SK-N-SH (cell line): ENCODE measurements around the gene KRT33B. TPM values are rescaled to one million over a fixed set of nuclear protein-coding genes. Genes with fewer than 3 reads are reported as not detected.

ENCODE experiments used
- CTCF ChIA-PET: fragments of 300-600, 350-600 bp; formaldehyde crosslinking; extraction: SDS; loops from one replicate; lab custom pipeline; 2021; lab: Yijun Ruan, JAX
- POLR2A ChIA-PET: fragments of 350-600 bp; sonication (Branson Sonifier 250); formaldehyde crosslinking; extraction: SDS; loops from one replicate; lab custom pipeline; 2020; ENCODE audit warnings: antibody characterized with exemption, inconsistent platforms; lab: Yijun Ruan, JAX
- DNase-seq: peaks from one replicate; pipeline ENCODE4 v3.0.0; 2012
- H2AFZ ChIP-seq: fragments of 200-600 bp; sonication (generic); 2 replicates; pipeline ENCODE4 v1.8.1; 2016; ENCODE audit warnings: antibody characterized with exemption, mild to moderate bottlenecking, low read depth
- H3F3A ChIP-seq: fragments of 200-600 bp; sonication (generic); replicated peaks from 2 replicates; pipeline ENCODE3; 2016; ENCODE audit warnings: antibody characterized with exemption, mild to moderate bottlenecking; ENCODE audit not compliant: insufficient read depth
- H3K27ac ChIP-seq, 2 experiments: fragments of 200-500 bp in 1 of 2; fragments of 200-600 bp in 1 of 2; sonication (Bioruptor generic) in 1 of 2; sonication (generic), shearing (Covaris generic) in 1 of 2; 2 replicates each; pipeline versions ENCODE4 v1.5.1 to v1.6.1; 2014 to 2016; ENCODE audit warnings: low read depth in 2 of 2, inconsistent platforms in 1 of 2, low read length in 1 of 2, mild to moderate bottlenecking in 1 of 2, mixed read lengths in 1 of 2
- H3K27me3 ChIP-seq: fragments of 200-600 bp; sonication (generic), shearing (Covaris generic); 2 replicates; pipeline ENCODE4 v1.6.1; 2016; ENCODE audit warnings: mixed run types; ENCODE audit not compliant: insufficient read depth
- H3K36me3 ChIP-seq, 2 experiments: fragments of 200-500 bp in 1 of 2; fragments of 200-600 bp in 1 of 2; sonication (Bioruptor generic) in 1 of 2; sonication (generic) in 1 of 2; replicated peaks in 1 of 2; 2 replicates each; pipeline versions ENCODE3 to v1.5.1; 2014 to 2016; ENCODE audit warnings: low read length in 1 of 2, mild to moderate bottlenecking in 1 of 2; ENCODE audit not compliant: insufficient read depth in 2 of 2, control insufficient read depth in 1 of 2
- H3K4me1 ChIP-seq, 2 experiments: fragments of 200-500 bp in 1 of 2; fragments of 200-600 bp in 1 of 2; sonication (Bioruptor generic) in 1 of 2; sonication (generic), shearing (Covaris generic) in 1 of 2; 2 replicates each; pipeline versions ENCODE4 v1.5.1 to v1.6.1; 2014 to 2016; ENCODE audit warnings: low read depth in 1 of 2, low read length in 1 of 2, mixed run types in 1 of 2; ENCODE audit not compliant: insufficient read depth in 2 of 2, control insufficient read depth in 1 of 2
- H3K4me2 ChIP-seq: fragments of 200-600 bp; sonication (generic), shearing (Covaris generic); 2 replicates; pipeline ENCODE4 v1.6.1; 2017; ENCODE audit warnings: mixed run types
- H3K4me3 ChIP-seq, 2 experiments: fragments of 200-500 bp in 1 of 2; fragments of 200-600 bp in 1 of 2; sonication (Bioruptor generic) in 1 of 2; sonication (generic), shearing (Covaris generic) in 1 of 2; 2 replicates each; pipeline versions ENCODE4 v1.5.1 to v1.8.1; 2014 to 2016; ENCODE audit warnings: low read depth in 2 of 2, inconsistent platforms in 1 of 2, low read length in 1 of 2, mild to moderate bottlenecking in 1 of 2, mixed read lengths in 1 of 2, moderate library complexity in 1 of 2
- H3K79me2 ChIP-seq: fragments of 200-600 bp; sonication (generic); 2 replicates; pipeline ENCODE4 v1.8.1; 2017; ENCODE audit warnings: mild to moderate bottlenecking; ENCODE audit not compliant: insufficient read depth
- H3K9ac ChIP-seq: fragments of 200-600 bp; sonication (generic); 2 replicates; pipeline ENCODE4 v1.6.1; 2017; ENCODE audit warnings: mixed run types
- H3K9me2 ChIP-seq: fragments of 200-600 bp; sonication (generic); 2 replicates; pipeline ENCODE4 v1.6.1; 2017; ENCODE audit warnings: mixed run types
- H3K9me3 ChIP-seq: fragments of 200-600 bp; sonication (generic); 2 replicates; pipeline ENCODE4 v1.6.1; 2017; ENCODE audit warnings: mixed run types, mild to moderate bottlenecking, moderate library complexity
- H4K20me1 ChIP-seq: fragments of 200-600 bp; sonication (generic); 2 replicates; pipeline ENCODE4 v1.6.1; 2017; ENCODE audit warnings: mild to moderate bottlenecking, mixed run types; ENCODE audit not compliant: insufficient read depth
- EZH2phosphoT487 ChIP-seq: fragments of 200-600 bp; sonication (generic); IDR thresholded peaks from 2 replicates; pipeline ENCODE4 v1.6.1; 2017; ENCODE audit warnings: low read depth, mixed run types, mild to moderate bottlenecking, antibody characterized with exemption, moderate library complexity, borderline replicate concordance
- FOXJ3 ChIP-seq: sonication (generic); formaldehyde crosslinking; IDR thresholded peaks from 2 replicates; pipeline ENCODE4 v1.5.1; 2020; ENCODE audit warnings: mild to moderate bottlenecking, missing genetic modification reagents
- FOXM1 ChIP-seq: IDR thresholded peaks from 2 replicates; pipeline ENCODE4 v1.4.0; 2012; ENCODE audit warnings: low read depth, mild to moderate bottlenecking
- GABPA ChIP-seq: IDR thresholded peaks from 2 replicates; pipeline ENCODE4 v1.4.0; 2012; ENCODE audit warnings: low read depth, mild to moderate bottlenecking
- NFIC ChIP-seq: IDR thresholded peaks from 2 replicates; pipeline ENCODE4 v1.4.0; 2012; ENCODE audit warnings: borderline replicate concordance
- POLR2AphosphoS5 ChIP-seq: IDR thresholded peaks from 2 replicates; pipeline ENCODE4 v1.6.1; 2012; ENCODE audit warnings: low read depth, low read length
- SMC3 ChIP-seq: IDR thresholded peaks from 2 replicates; pipeline ENCODE4 v1.6.1; 2012; ENCODE audit warnings: low read depth, low read length, improper control_type of control experiment
- WGBS: methylation state at CpG from one replicate; pipeline ENCODE4 v1.1.6; 2017; ENCODE audit warnings: low lambda C conversion rate; 5-methylcytosine and 5-hydroxymethylcytosine counted together
- polyA plus RNA-seq, 3 experiments: library from polyadenylated mRNA; depleted of rRNA; stranded (reverse); fragments of >200 nt; gene quantifications; 2 replicates each; pipeline ENCODE4 v1.2.3, GENCODE V29; 2012
- TF ChIP-seq, protein P1 (sequence below): IDR thresholded peaks from 2 replicates; pipeline ENCODE4 v1.6.1; 2012; ENCODE audit warnings: mild to moderate bottlenecking, low read depth, low read length, moderate library complexity
- TF ChIP-seq, protein P2 (sequence below): fragments of 150-350 bp; IDR thresholded peaks from 2 replicates; pipeline ENCODE4 v1.6.1; 2016; ENCODE audit warnings: mild to moderate bottlenecking, low read depth, low read length
- TF ChIP-seq, protein P3 (sequence below): IDR thresholded peaks from 2 replicates; pipeline ENCODE4 v1.4.0; 2012; ENCODE audit warnings: low read depth, borderline replicate concordance
- TF ChIP-seq, protein P4 (sequence below): IDR thresholded peaks from 2 replicates; pipeline ENCODE4 v1.4.0; 2012; ENCODE audit warnings: low read depth, borderline replicate concordance
- TF ChIP-seq, protein P5 (sequence below): IDR thresholded peaks from 2 replicates; pipeline ENCODE4; 2012

The KRT33B gene
- polyA plus RNA-seq, 1 of the 3 experiments (the other 2 are of a cell fraction): 0.08 TPM

DNA sequence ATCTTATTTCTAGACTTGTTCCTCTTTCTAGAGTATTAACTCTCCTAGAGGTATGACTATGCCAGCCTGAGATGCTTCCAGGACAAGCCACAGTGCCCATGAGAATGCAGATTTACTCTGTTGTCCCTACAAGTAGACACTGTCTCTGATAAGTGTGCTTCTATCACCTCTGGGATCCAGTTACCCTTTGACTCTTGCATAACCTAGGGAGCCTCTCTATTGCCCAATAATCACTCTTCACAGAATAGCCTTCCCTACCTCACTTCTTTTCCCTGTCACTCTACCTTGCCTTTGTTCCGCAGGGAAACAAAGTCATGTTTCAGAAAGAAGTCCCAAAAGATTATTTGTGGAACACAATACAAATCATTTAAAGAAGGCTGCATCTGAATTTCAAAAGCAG lies 14.1 kb upstream of the KRT33B start:
- Histone ChIP-seq H4K20me1 (no peaks in the 10 kb centered on the region), H3K4me1 (no peaks in the 10 kb centered on the region), H3K9me2 (no peaks in the 10 kb centered on the region), H3K4me3 (no peak overlapping the region), H3K36me3 (no peaks in the 10 kb centered on the region), H2AFZ (no peak overlapping the region), H3K9ac (no peak overlapping the region), H3K27me3 (no peaks in the 10 kb centered on the region), H3F3A (no peaks in the 10 kb centered on the region), H3K27ac (no peak overlapping the region), H3K9me3 (no peaks in the 10 kb centered on the region), H3K79me2 (no peaks in the 10 kb centered on the region), H3K4me2 (no peak overlapping the region)
- ChIA-PET POLR2A (no interaction called here), CTCF (no interaction called here)
- TF ChIP-seq FOXJ3 (CRISPR knock-in tag) (no peak), NFIC (no peak), GABPA (no peak), EZH2phosphoT487 (no peak), SMC3 (no peak), FOXM1 (no peak), POLR2AphosphoS5 (no peak)
- TF ChIP-seq, protein P1, sequence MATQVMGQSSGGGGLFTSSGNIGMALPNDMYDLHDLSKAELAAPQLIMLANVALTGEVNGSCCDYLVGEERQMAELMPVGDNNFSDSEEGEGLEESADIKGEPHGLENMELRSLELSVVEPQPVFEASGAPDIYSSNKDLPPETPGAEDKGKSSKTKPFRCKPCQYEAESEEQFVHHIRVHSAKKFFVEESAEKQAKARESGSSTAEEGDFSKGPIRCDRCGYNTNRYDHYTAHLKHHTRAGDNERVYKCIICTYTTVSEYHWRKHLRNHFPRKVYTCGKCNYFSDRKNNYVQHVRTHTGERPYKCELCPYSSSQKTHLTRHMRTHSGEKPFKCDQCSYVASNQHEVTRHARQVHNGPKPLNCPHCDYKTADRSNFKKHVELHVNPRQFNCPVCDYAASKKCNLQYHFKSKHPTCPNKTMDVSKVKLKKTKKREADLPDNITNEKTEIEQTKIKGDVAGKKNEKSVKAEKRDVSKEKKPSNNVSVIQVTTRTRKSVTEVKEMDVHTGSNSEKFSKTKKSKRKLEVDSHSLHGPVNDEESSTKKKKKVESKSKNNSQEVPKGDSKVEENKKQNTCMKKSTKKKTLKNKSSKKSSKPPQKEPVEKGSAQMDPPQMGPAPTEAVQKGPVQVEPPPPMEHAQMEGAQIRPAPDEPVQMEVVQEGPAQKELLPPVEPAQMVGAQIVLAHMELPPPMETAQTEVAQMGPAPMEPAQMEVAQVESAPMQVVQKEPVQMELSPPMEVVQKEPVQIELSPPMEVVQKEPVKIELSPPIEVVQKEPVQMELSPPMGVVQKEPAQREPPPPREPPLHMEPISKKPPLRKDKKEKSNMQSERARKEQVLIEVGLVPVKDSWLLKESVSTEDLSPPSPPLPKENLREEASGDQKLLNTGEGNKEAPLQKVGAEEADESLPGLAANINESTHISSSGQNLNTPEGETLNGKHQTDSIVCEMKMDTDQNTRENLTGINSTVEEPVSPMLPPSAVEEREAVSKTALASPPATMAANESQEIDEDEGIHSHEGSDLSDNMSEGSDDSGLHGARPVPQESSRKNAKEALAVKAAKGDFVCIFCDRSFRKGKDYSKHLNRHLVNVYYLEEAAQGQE: no peak
- TF ChIP-seq, protein P2, sequence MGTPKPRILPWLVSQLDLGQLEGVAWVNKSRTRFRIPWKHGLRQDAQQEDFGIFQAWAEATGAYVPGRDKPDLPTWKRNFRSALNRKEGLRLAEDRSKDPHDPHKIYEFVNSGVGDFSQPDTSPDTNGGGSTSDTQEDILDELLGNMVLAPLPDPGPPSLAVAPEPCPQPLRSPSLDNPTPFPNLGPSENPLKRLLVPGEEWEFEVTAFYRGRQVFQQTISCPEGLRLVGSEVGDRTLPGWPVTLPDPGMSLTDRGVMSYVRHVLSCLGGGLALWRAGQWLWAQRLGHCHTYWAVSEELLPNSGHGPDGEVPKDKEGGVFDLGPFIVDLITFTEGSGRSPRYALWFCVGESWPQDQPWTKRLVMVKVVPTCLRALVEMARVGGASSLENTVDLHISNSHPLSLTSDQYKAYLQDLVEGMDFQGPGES: no peak
- TF ChIP-seq, protein P3, sequence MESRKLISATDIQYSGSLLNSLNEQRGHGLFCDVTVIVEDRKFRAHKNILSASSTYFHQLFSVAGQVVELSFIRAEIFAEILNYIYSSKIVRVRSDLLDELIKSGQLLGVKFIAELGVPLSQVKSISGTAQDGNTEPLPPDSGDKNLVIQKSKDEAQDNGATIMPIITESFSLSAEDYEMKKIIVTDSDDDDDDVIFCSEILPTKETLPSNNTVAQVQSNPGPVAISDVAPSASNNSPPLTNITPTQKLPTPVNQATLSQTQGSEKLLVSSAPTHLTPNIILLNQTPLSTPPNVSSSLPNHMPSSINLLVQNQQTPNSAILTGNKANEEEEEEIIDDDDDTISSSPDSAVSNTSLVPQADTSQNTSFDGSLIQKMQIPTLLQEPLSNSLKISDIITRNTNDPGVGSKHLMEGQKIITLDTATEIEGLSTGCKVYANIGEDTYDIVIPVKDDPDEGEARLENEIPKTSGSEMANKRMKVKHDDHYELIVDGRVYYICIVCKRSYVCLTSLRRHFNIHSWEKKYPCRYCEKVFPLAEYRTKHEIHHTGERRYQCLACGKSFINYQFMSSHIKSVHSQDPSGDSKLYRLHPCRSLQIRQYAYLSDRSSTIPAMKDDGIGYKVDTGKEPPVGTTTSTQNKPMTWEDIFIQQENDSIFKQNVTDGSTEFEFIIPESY: no peak
- TF ChIP-seq, protein P4, sequence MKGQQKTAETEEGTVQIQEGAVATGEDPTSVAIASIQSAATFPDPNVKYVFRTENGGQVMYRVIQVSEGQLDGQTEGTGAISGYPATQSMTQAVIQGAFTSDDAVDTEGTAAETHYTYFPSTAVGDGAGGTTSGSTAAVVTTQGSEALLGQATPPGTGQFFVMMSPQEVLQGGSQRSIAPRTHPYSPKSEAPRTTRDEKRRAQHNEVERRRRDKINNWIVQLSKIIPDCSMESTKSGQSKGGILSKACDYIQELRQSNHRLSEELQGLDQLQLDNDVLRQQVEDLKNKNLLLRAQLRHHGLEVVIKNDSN: no peak
- TF ChIP-seq, protein P5, sequence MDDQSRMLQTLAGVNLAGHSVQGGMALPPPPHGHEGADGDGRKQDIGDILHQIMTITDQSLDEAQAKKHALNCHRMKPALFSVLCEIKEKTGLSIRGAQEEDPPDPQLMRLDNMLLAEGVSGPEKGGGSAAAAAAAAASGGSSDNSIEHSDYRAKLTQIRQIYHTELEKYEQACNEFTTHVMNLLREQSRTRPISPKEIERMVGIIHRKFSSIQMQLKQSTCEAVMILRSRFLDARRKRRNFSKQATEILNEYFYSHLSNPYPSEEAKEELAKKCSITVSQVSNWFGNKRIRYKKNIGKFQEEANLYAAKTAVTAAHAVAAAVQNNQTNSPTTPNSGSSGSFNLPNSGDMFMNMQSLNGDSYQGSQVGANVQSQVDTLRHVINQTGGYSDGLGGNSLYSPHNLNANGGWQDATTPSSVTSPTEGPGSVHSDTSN: no peak
- WGBS: 93% methylated on average over 1 of the region's 1 CpG
- DNase-seq: no peak
